ENCODE measurements around the gene KIF16B. TPM values are rescaled to one million over a fixed set of nuclear protein-coding genes. Genes with fewer than 3 reads are reported as not detected.

Gene KIF16B
- total RNA-seq, 1 experiment from 2014 or later = 15.8 TPM

GRCh38 chr20:16498526-16499253 lies 74.6 kb downstream of the KIF16B start:
- H3K9me3 Mint-ChIP-seq (ENCODE audit: unreplicated experiment) = no peaks in the 10 kb centered on the region
- H3K27ac Mint-ChIP-seq (ENCODE audit: low read depth, unreplicated experiment) = no peak overlapping the region
- H3K27me3 Mint-ChIP-seq (ENCODE audit: insufficient read depth, unreplicated experiment) = no peaks in the 10 kb centered on the region
- POLR2A ChIA-PET = no interaction called here
- DNase-seq (ENCODE audit: unreplicated experiment) = no peak
- TF ChIP-seq CTCF (IDR thresholded peaks at IDR 0.05; ENCODE audit: unreplicated experiment) = no peak
- no peak overlapping the region for H3K4me3 Mint-ChIP-seq (ENCODE audit: unreplicated experiment)
- CTCF ChIA-PET = interaction anchor here (0.7 to 1.0 kb wide), 2 partner anchors 23 to 263 kb away, joined by 3 read pairs; no protein-coding TSS in a partner anchor
- no TSS peak for BruUV-seq (replicated peaks)
- H3K36me3 Mint-ChIP-seq (ENCODE audit: insufficient read depth, unreplicated experiment) = peaks cover 10% of the 10 kb centered on the region
- intact Hi-C loops (cut with micrococcal nuclease) = no loop called here
- H3K4me1 Mint-ChIP-seq (ENCODE audit: insufficient read depth, unreplicated experiment) = peaks cover 11% of the 10 kb centered on the region

DNA sequence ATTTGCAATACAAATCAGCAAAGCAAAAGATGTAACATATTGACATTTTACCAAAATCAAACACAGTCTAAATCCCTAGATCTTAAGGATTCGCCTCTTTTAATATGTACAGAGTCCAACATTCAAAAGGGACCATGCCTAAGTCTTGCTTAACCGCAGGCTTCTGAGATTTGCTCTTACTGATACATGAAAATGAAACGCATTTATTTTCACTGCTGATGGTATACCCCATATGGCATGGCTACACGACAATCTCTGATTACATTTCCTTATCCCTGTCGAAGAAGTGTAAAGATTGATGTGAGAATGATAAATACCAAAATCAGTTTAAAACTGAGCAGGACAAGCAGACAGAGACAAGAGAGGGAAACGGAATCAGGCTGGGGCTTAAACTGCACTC lies 75.4 kb downstream of the KIF16B start:
- intact Hi-C loops (cut with micrococcal nuclease) = no loop called here
- no TSS peak for BruUV-seq (replicated peaks)
- peaks cover 2% of the 10 kb centered on the region for H3K36me3 Mint-ChIP-seq (ENCODE audit: insufficient read depth, unreplicated experiment)
- no peak overlapping the region for H3K4me3 Mint-ChIP-seq (ENCODE audit: unreplicated experiment)
- H3K27ac Mint-ChIP-seq (ENCODE audit: low read depth, unreplicated experiment) = no peak overlapping the region
- POLR2A ChIA-PET = no interaction called here
- H3K4me1 Mint-ChIP-seq (ENCODE audit: insufficient read depth, unreplicated experiment) = peaks cover 11% of the 10 kb centered on the region
- no peak for DNase-seq (ENCODE audit: unreplicated experiment)
- TF ChIP-seq CTCF (IDR thresholded peaks at IDR 0.05; ENCODE audit: unreplicated experiment) = no peak
- no peaks in the 10 kb centered on the region for H3K27me3 Mint-ChIP-seq (ENCODE audit: insufficient read depth, unreplicated experiment)
- CTCF ChIA-PET = no interaction called here
- no peaks in the 10 kb centered on the region for H3K9me3 Mint-ChIP-seq (ENCODE audit: unreplicated experiment)

DNA sequence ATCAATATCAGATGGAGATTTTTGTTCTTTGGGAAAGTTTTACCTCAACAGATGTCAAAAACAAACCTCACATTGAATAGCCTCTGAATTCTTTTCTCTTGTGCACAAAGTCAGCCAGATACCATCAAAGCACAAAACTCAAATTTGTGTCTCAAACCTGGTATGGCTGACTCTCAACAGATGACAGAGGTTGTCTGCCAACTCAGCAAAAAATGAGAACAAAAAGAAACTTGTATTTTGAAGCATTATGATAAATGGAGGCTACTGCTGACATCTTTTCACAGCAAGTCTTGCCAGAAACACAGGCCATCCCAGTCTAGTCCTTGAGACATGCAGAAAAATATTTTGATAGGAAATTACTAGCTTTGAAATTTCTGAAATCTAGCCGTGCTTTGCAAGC lies 79.8 kb downstream of the KIF16B start:
- no TSS peak for BruUV-seq (replicated peaks)
- ChIA-PET POLR2A (no interaction called here), CTCF (interaction anchor here (0.6 to 1.0 kb wide), 2 partner anchors 406 to 1001 kb away, joined by 3 to 4 read pairs; no protein-coding TSS in a partner anchor)
- intact Hi-C loops (cut with micrococcal nuclease) = no loop called here
- Mint-ChIP-seq H3K27me3 (ENCODE audit: insufficient read depth, unreplicated experiment) (no peaks in the 10 kb centered on the region), H3K9me3 (ENCODE audit: unreplicated experiment) (no peaks in the 10 kb centered on the region), H3K4me1 (ENCODE audit: insufficient read depth, unreplicated experiment) (no peaks in the 10 kb centered on the region), H3K36me3 (ENCODE audit: insufficient read depth, unreplicated experiment) (no peaks in the 10 kb centered on the region), H3K27ac (ENCODE audit: low read depth, unreplicated experiment) (no peak overlapping the region), H3K4me3 (ENCODE audit: unreplicated experiment) (no peak overlapping the region)
- DNase-seq (ENCODE audit: unreplicated experiment) = no peak
- no peak for TF ChIP-seq CTCF (IDR thresholded peaks at IDR 0.05; ENCODE audit: unreplicated experiment)

- Mint-ChIP-seq H3K27me3 (ENCODE audit: insufficient read depth, unreplicated experiment) (no peaks in the 10 kb centered on the region), H3K4me3 (ENCODE audit: unreplicated experiment) (no peak overlapping the region), H3K9me3 (ENCODE audit: unreplicated experiment) (no peaks in the 10 kb centered on the region), H3K27ac (ENCODE audit: low read depth, unreplicated experiment) (no peak overlapping the region), H3K4me1 (ENCODE audit: insufficient read depth, unreplicated experiment) (no peaks in the 10 kb centered on the region), H3K36me3 (ENCODE audit: insufficient read depth, unreplicated experiment) (no peaks in the 10 kb centered on the region)
- TF ChIP-seq CTCF (IDR thresholded peaks at IDR 0.05; ENCODE audit: unreplicated experiment) = no peak
- intact Hi-C loops (cut with micrococcal nuclease) = no loop called here
- ChIA-PET POLR2A (no interaction called here), CTCF (interaction anchor here (1.4 to 2.4 kb wide), 2 partner anchors 16 to 270 kb away, joined by 4 to 7 read pairs; no protein-coding TSS in a partner anchor)
- BruUV-seq (replicated peaks) = no TSS peak
- DNase-seq (ENCODE audit: unreplicated experiment) = peak; percentile 15
These were observed 81.8 kb downstream of the KIF16B start for GRCh38 chr20:16491294-16491905.

All from MCF 10A (cell line).